ENCODE results near the gene ERG28.

Gene ERG28

DNA sequence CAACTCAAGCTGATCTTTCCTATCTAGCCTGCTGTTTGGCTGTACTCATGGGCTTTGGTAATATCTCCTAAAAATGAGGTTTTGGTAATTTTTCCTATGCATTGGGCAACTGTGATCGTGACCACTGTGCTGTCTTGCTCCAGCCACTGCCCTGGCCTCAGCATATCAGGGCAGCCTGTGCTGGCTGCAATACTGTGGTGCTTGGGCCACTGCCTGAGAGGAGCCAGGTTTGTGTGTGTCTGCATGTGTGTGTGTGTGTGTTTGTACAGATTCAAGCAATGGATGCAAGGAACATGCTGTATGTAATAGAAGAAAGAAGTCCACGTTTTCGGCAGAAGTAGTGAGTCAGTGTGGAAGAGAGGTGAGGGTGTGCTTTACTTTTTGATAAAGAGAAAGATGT lies 13.0 kb downstream of the ERG28 start:
- Histone ChIP-seq H3K4me1 (ENCODE audit: control insufficient read depth in 1 of 2, insufficient read depth in 2 of 2, low read length in 2 of 2) (no peaks in the 10 kb centered on the region), H3K36me3 (ENCODE audit: control insufficient read depth in 1 of 2, insufficient read depth in 2 of 2, low read length in 2 of 2) (peaks cover 20 to 80% of the 10 kb centered on the region in 2 donors), H3K9me3 (ENCODE audit: control insufficient read depth in 1 of 2, low read length in 2 of 2) (no peaks in the 10 kb centered on the region), H3K9ac (ENCODE audit: low read depth in 1 of 2, low read length in 2 of 2) (no peak overlapping the region), H3K27me3 (ENCODE audit: control insufficient read depth in 1 of 2, insufficient read depth in 2 of 2, low read length in 2 of 2) (no peaks in the 10 kb centered on the region), H3K4me3 (ENCODE audit: low read depth in 1 of 2, low read length in 2 of 2) (no peak overlapping the region), H3K27ac (ENCODE audit: low read depth, low read length) (no peak overlapping the region)

GRCh38 chr14:75646762-75647161 lies 13.9 kb downstream of the ERG28 start:
- H3K4me3 ChIP-seq (ENCODE audit: low read depth in 1 of 2, low read length in 2 of 2) = no peak overlapping the region
- no peak overlapping the region for H3K27ac ChIP-seq (ENCODE audit: low read depth, low read length)
- H3K9ac ChIP-seq (ENCODE audit: low read depth in 1 of 2, low read length in 2 of 2) = no peak overlapping the region
- no peaks in the 10 kb centered on the region for H3K4me1 ChIP-seq (ENCODE audit: control insufficient read depth in 1 of 2, insufficient read depth in 2 of 2, low read length in 2 of 2)
- H3K36me3 ChIP-seq (ENCODE audit: control insufficient read depth in 1 of 2, insufficient read depth in 2 of 2, low read length in 2 of 2) = peaks cover 16 to 79% of the 10 kb centered on the region in 2 donors
- H3K27me3 ChIP-seq (ENCODE audit: control insufficient read depth in 1 of 2, insufficient read depth in 2 of 2, low read length in 2 of 2) = no peaks in the 10 kb centered on the region
- H3K9me3 ChIP-seq (ENCODE audit: control insufficient read depth in 1 of 2, low read length in 2 of 2) = no peaks in the 10 kb centered on the region

DNA sequence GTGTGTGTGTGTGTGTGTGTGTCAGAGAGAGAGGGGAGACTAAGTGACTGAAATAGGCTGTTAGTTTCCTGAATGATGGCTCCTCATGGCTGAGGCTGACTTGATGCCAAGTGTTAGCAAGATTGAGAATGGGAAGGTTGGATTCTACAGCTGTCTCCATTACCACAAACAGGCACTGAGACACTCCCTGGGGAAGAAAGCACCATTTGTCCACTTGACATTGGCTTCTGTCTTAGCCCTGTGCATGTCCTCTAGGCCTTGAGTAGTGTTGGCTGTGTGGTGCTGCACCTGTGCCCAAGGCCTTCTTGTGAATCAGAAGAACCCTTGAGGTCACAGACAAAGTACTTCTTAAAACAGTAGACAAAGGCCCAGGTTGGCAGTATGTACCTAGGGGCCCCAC lies 15.6 kb downstream of the ERG28 start:
- Histone ChIP-seq H3K27me3 (ENCODE audit: control insufficient read depth in 1 of 2, insufficient read depth in 2 of 2, low read length in 2 of 2) (no peaks in the 10 kb centered on the region), H3K9ac (ENCODE audit: low read depth in 1 of 2, low read length in 2 of 2) (no peak overlapping the region), H3K27ac (ENCODE audit: low read depth, low read length) (no peak overlapping the region), H3K9me3 (ENCODE audit: control insufficient read depth in 1 of 2, low read length in 2 of 2) (no peaks in the 10 kb centered on the region), H3K36me3 (ENCODE audit: control insufficient read depth in 1 of 2, insufficient read depth in 2 of 2, low read length in 2 of 2) (peaks cover 19 to 76% of the 10 kb centered on the region in 2 donors), H3K4me3 (ENCODE audit: low read depth in 1 of 2, low read length in 2 of 2) (no peak overlapping the region), H3K4me1 (ENCODE audit: control insufficient read depth in 1 of 2, insufficient read depth in 2 of 2, low read length in 2 of 2) (no peaks in the 10 kb centered on the region)

GRCh38 chr14:75643985-75644384 lies 16.7 kb downstream of the ERG28 start:
- H3K27ac ChIP-seq (ENCODE audit: low read depth, low read length) = no peak overlapping the region
- H3K36me3 ChIP-seq (ENCODE audit: control insufficient read depth in 1 of 2, insufficient read depth in 2 of 2, low read length in 2 of 2) = peaks cover 19 to 70% of the 10 kb centered on the region in 2 donors
- no peaks in the 10 kb centered on the region for H3K27me3 ChIP-seq (ENCODE audit: control insufficient read depth in 1 of 2, insufficient read depth in 2 of 2, low read length in 2 of 2)
- H3K4me3 ChIP-seq (ENCODE audit: low read depth in 1 of 2, low read length in 2 of 2) = no peak overlapping the region
- no peaks in the 10 kb centered on the region for H3K4me1 ChIP-seq (ENCODE audit: control insufficient read depth in 1 of 2, insufficient read depth in 2 of 2, low read length in 2 of 2)
- H3K9ac ChIP-seq (ENCODE audit: low read depth in 1 of 2, low read length in 2 of 2) = no peak overlapping the region
- H3K9me3 ChIP-seq (ENCODE audit: control insufficient read depth in 1 of 2, low read length in 2 of 2) = no peaks in the 10 kb centered on the region

DNA sequence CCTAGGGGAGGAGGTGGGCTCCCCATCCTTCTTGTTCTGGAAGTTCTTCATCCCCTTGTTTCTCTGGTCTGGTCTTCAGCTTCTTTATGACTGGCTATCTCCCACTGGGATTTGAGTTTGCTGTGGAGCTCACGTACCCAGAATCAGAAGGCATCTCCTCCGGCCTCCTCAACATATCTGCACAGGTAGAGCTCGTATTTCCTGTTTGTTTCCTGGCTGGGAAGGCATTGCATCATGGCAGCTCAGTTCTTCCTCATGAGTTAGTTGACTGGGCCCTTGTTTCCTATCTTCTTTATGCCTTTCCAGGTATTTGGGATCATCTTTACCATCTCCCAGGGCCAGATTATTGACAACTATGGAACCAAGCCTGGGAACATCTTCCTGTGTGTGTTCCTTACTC lies 19.8 kb downstream of the ERG28 start:
- Histone ChIP-seq H3K27ac (ENCODE audit: low read depth, low read length) (no peak overlapping the region), H3K9ac (ENCODE audit: low read depth in 1 of 2, low read length in 2 of 2) (no peak overlapping the region), H3K4me1 (ENCODE audit: control insufficient read depth in 1 of 2, insufficient read depth in 2 of 2, low read length in 2 of 2) (no peaks in the 10 kb centered on the region), H3K9me3 (ENCODE audit: control insufficient read depth in 1 of 2, low read length in 2 of 2) (no peaks in the 10 kb centered on the region), H3K4me3 (ENCODE audit: low read depth in 1 of 2, low read length in 2 of 2) (no peak overlapping the region), H3K27me3 (ENCODE audit: control insufficient read depth in 1 of 2, insufficient read depth in 2 of 2, low read length in 2 of 2) (no peaks in the 10 kb centered on the region), H3K36me3 (ENCODE audit: control insufficient read depth in 1 of 2, insufficient read depth in 2 of 2, low read length in 2 of 2) (peaks cover 12 to 56% of the 10 kb centered on the region in 2 donors)

- H3K4me1 ChIP-seq (ENCODE audit: control insufficient read depth in 1 of 2, insufficient read depth in 2 of 2, low read length in 2 of 2) = peaks cover 0 to 4% of the 10 kb centered on the region in 2 donors
- H3K27me3 ChIP-seq (ENCODE audit: control insufficient read depth in 1 of 2, insufficient read depth in 2 of 2, low read length in 2 of 2) = no peaks in the 10 kb centered on the region
- no peak overlapping the region for H3K9ac ChIP-seq (ENCODE audit: low read depth in 1 of 2, low read length in 2 of 2)
- H3K27ac ChIP-seq (ENCODE audit: low read depth, low read length) = no peak overlapping the region
- no peak overlapping the region for H3K4me3 ChIP-seq (ENCODE audit: low read depth in 1 of 2, low read length in 2 of 2)
- peaks cover 15 to 36% of the 10 kb centered on the region in 2 donors for H3K36me3 ChIP-seq (ENCODE audit: control insufficient read depth in 1 of 2, insufficient read depth in 2 of 2, low read length in 2 of 2)
- no peaks in the 10 kb centered on the region for H3K9me3 ChIP-seq (ENCODE audit: control insufficient read depth in 1 of 2, low read length in 2 of 2)
Measured at GRCh38 chr14:75636100-75636692, 24.5 kb downstream of the ERG28 start.

DNA sequence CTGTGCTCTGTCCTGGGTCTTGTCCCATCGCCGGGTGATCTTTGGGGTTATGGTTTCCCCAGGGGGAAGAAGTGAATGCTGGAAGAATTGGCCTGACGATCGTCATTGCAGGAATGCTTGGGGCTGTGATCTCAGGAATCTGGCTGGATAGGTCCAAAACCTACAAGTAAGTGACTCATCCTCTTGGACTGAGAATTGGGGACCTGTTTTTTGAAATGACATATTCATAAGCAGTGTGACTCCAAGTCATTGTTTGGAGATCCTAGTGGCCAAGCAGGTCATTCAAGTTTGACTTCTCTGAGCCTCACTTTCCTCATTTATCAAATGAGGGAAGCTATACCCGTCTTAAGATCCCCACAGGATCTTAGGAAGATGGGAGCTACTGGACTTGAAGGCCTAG lies 25.8 kb downstream of the ERG28 start:
- Histone ChIP-seq H3K4me3 (ENCODE audit: low read depth in 1 of 2, low read length in 2 of 2) (no peak overlapping the region), H3K36me3 (ENCODE audit: control insufficient read depth in 1 of 2, insufficient read depth in 2 of 2, low read length in 2 of 2) (peaks cover 9 to 25% of the 10 kb centered on the region in 2 donors), H3K4me1 (ENCODE audit: control insufficient read depth in 1 of 2, insufficient read depth in 2 of 2, low read length in 2 of 2) (peaks cover 0 to 10% of the 10 kb centered on the region in 2 donors), H3K27me3 (ENCODE audit: control insufficient read depth in 1 of 2, insufficient read depth in 2 of 2, low read length in 2 of 2) (no peaks in the 10 kb centered on the region), H3K9me3 (ENCODE audit: control insufficient read depth in 1 of 2, low read length in 2 of 2) (no peaks in the 10 kb centered on the region), H3K27ac (ENCODE audit: low read depth, low read length) (no peak overlapping the region), H3K9ac (ENCODE audit: low read depth in 1 of 2, low read length in 2 of 2) (no peak overlapping the region)

GRCh38 chr14:75631453-75631831 lies 29.2 kb downstream of the ERG28 start:
- Histone ChIP-seq H3K36me3 (ENCODE audit: control insufficient read depth in 1 of 2, insufficient read depth in 2 of 2, low read length in 2 of 2) (peaks cover 5 to 15% of the 10 kb centered on the region in 2 donors), H3K4me3 (ENCODE audit: low read depth in 1 of 2, low read length in 2 of 2) (no peak overlapping the region), H3K4me1 (ENCODE audit: control insufficient read depth in 1 of 2, insufficient read depth in 2 of 2, low read length in 2 of 2) (peaks cover 3 to 22% of the 10 kb centered on the region in 2 donors), H3K9ac (ENCODE audit: low read depth in 1 of 2, low read length in 2 of 2) (no peak overlapping the region), H3K27ac (ENCODE audit: low read depth, low read length) (no peak overlapping the region), H3K27me3 (ENCODE audit: control insufficient read depth in 1 of 2, insufficient read depth in 2 of 2, low read length in 2 of 2) (no peaks in the 10 kb centered on the region), H3K9me3 (ENCODE audit: control insufficient read depth in 1 of 2, low read length in 2 of 2) (no peaks in the 10 kb centered on the region)

DNA sequence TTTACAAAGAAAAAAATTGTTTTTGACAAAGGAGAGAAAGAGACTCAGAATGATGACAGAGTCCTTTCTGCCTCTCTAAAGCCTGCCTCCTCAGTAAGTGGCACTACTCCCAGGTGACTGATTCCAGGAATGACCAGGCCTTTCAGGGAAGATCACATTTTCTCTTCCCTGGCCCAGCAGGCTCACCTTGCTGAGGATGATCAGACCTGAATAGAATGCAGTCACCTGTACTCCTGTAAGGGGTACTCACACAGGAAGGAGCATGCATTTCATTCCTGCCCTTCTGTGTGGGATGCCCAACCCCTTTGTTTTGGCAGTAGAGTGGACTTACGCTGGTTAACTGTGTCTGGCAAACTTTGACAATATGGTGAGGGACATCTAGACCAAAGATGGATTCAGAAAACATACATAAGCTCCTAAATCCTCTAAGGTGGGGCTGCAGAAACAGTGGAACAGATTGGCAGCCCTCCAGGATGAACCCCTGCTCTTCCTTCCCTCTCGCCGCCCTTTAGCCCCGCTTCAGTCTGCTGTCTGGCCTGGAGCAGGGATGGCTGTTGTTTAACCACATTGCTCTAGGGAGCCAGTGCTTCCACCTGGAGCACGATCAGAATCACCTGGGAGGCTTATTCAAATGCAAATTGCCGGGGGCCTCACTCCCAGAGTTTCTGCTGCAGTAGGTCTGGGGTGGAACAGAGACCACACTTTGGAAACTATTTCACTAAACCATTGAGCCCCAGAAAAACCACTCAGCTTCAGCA lies 29.8 kb downstream of the ERG28 start:
- H3K9me3 ChIP-seq (ENCODE audit: control insufficient read depth in 1 of 2, low read length in 2 of 2) = no peaks in the 10 kb centered on the region
- H3K4me1 ChIP-seq (ENCODE audit: control insufficient read depth in 1 of 2, insufficient read depth in 2 of 2, low read length in 2 of 2) = peaks cover 3 to 27% of the 10 kb centered on the region in 2 donors
- H3K36me3 ChIP-seq (ENCODE audit: control insufficient read depth in 1 of 2, insufficient read depth in 2 of 2, low read length in 2 of 2) = peaks cover 5 to 9% of the 10 kb centered on the region in 2 donors
- no peak overlapping the region for H3K27ac ChIP-seq (ENCODE audit: low read depth, low read length)
- H3K4me3 ChIP-seq (ENCODE audit: low read depth in 1 of 2, low read length in 2 of 2) = no peak overlapping the region
- no peak overlapping the region for H3K9ac ChIP-seq (ENCODE audit: low read depth in 1 of 2, low read length in 2 of 2)
- no peaks in the 10 kb centered on the region for H3K27me3 ChIP-seq (ENCODE audit: control insufficient read depth in 1 of 2, insufficient read depth in 2 of 2, low read length in 2 of 2)

DNA sequence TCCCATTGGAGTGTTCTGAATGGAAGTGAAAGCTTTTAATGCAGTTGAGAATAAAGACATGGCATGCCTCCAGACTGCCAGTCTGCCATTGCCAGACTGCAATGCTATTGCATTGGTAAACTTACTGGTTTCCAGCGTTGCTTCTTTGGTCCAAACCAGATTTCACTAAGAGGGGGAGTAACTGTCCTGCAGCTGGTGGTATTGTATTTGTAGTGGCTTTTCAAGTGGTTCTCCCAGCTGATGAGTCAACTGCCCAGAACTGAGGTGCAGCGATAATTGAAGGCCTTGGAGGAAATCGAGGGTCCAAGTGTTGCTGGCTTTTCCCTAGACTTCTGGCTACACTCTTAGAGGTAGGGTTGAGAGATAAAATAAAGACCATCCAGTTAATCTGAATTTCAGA lies 31.9 kb downstream of the ERG28 start:
- no peak overlapping the region for H3K4me3 ChIP-seq (ENCODE audit: low read depth in 1 of 2, low read length in 2 of 2)
- H3K36me3 ChIP-seq (ENCODE audit: control insufficient read depth in 1 of 2, insufficient read depth in 2 of 2, low read length in 2 of 2) = peaks cover 0 to 3% of the 10 kb centered on the region in 2 donors
- no peak overlapping the region for H3K9ac ChIP-seq (ENCODE audit: low read depth in 1 of 2, low read length in 2 of 2)
- no peaks in the 10 kb centered on the region for H3K9me3 ChIP-seq (ENCODE audit: control insufficient read depth in 1 of 2, low read length in 2 of 2)
- no peak overlapping the region for H3K27ac ChIP-seq (ENCODE audit: low read depth, low read length)
- H3K4me1 ChIP-seq (ENCODE audit: control insufficient read depth in 1 of 2, insufficient read depth in 2 of 2, low read length in 2 of 2) = peaks cover 3 to 33% of the 10 kb centered on the region in 2 donors
- H3K27me3 ChIP-seq (ENCODE audit: control insufficient read depth in 1 of 2, insufficient read depth in 2 of 2, low read length in 2 of 2) = no peaks in the 10 kb centered on the region

Data from duodenal mucosa (tissue), 2 donors.